Stimulated activated CD4-positive, alpha-beta T cell treated with anti-CD3 and anti-CD28 coated beads, Interleukin-4, amount 100 ng/mL, for 24 hours (primary cell): ENCODE results near the gene ASNSD1.
A peak's percentile ranks its signal among the peaks of the same experiment; 100 is the strongest.

Source experiments
- DNase-seq: peaks from one replicate; pipeline ENCODE4 v3.0.0-alpha.2; 2020

The ASNSD1 gene

DNA sequence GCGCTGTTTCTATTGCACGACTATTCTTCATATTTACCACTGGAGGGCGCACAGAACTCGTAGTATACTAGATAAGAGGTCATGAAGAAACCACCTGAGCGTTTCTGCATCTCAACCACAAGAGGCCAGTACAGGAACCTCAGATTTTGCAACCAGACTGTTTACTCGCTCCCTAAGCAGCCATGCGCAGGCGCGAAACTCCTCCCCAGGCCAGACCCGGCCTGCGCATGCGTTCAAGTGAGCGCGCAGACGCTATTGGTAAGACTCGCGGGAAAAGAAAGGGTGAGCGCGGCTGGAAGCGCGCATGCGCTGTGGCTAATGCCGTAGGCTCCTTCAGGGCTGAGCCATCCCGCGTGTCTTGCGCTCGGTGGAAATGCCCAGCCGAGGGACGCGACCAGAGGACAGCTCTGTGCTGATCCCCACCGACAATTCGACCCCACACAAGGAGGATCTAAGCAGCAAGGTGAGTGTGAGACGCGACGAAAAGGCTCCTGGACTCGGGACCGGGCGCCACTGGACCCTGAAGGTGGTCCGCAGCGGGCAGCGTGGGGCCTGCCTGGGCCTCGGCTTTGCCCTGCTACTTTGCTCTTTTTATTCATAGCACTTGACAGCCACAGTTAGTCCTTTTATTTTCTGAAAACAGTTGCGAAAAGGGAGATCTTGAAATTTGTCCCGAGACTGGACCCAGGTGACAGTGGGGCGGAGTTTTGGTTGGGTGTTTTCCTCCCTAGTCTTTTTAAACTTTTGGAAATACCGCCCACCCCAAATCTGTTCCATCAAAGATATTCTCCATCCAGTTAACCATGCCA is at the start of gene ASNSD1:
Gene ASNSD1 (plus strand): TSS at position 312 of the 809 bp plus-strand sequence. CDS start 4,674 bp downstream, outside the sequence.
- peak; percentile 99 for DNase-seq

DNA sequence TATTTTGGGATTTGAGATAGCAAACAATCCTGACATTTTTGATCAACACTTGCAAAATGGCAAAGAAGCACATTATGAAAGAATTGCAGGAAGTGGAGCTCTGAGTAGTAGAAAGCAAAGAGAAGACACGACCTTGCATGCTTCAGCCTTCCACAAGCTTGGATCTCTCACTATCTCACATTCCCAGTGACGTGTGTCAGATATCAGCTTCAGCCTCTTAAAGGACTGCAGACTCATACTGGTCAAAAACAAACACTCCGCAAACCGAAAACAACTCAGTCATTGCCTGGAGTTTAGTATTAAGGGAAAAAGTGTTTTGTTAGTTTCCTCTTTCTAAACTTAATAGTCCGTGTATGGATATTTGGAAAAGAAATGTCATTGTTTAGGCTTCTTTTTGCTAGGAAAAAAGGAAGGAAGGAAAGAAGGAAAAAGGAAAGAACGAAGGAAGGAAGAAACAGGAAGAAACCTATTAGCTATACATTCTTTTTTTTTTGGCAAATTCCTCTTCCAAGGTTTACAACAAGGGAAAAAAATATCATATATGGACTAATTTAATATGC is 48.1 kb upstream of the ASNSD1 start:
- DNase-seq, result no peak

DNA sequence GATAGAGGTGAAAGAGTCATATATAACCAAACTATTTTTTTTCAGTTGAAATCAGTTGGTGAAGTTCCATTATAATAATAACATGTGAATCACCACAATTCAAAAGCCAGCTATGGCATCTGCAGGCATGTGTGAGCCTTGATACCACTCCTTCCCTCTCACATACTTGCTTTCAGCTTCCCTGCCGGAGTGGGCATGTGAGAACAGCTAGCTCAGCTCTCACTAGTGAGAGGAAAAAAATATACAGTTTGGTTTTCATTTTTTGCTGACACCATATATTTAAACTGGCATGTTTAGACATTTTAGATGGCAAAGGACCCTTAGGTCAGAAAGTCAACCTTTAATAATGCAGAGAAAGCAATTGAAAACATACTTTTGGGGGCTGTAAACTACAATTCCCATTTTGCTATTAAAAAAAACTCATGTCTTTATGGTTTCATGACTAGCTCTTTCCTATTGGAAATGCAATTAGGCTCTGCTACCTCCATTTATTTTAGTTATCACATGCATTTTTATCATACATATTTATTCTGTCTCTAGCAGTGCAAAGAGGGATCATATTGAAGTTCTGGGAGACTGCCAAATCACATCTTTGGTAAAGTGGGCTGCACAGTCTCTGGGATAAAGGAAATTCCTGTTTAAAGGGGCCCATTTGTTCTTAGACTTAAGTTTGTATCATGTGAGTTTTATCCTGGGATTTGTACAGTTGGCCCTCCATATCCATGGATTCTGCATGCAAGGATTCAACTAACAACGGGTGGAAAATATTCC is 47.4 kb upstream of the ASNSD1 start:
- no peak for DNase-seq

DNA sequence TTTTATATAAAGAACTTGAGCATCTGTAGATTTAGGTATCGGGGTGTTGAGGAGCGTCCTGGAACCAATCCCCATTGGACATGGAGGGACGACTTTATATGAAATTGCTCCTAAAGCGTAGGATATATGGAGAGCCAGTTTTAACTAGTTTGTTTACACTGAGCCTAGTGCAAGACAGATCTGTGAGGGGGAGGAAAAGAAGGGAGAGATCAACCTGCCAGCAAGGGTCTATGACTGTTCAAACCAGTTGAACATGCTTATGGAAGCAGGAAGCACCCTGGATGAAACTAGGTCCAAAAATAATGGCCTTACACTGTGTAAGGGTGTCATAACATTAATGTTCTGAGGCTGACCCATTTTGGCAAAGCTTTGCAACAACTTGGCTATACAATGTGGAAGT is 46.7 kb upstream of the ASNSD1 start:
- DNase-seq, result no peak

DNA sequence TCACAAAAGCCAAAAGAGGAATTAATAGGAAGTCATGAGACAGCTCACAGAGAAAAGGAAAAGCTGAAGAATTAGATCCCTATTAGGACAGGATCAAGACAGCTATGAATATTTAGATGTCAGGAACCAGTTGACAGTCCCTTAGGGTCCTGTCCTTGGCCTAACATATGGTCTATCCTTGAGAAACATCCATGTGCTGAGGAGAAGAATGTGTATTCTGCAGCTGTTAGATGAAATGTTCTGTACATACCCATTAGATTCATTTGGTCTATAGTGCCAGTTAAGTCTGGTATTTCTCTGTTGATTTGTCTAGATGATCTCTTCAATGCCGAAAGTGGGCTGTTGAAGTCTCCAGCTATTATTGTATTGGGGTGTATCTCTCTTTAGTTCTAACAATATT is 43.1 kb upstream of the ASNSD1 start:
- DNase-seq, result no peak

DNA sequence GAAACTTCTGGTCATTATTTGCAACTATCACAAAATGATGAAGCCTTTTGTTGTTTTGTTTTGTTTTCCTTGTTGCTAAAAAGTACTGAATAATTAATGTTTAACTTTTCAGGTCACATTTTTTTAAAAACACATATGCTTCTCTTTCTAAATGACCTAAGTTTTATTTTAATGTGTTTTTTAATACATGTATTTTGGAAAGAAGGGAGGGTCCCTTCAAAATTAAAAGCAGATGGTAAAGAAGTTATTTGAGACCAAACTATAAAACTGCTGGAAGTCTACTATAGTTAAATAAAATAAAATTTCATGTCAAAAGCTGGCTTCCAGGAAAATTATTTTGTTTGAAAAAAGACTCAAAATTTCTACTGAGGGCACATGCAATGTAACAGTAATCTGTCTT is 39.5 kb upstream of the ASNSD1 start:
- no peak for DNase-seq

DNA sequence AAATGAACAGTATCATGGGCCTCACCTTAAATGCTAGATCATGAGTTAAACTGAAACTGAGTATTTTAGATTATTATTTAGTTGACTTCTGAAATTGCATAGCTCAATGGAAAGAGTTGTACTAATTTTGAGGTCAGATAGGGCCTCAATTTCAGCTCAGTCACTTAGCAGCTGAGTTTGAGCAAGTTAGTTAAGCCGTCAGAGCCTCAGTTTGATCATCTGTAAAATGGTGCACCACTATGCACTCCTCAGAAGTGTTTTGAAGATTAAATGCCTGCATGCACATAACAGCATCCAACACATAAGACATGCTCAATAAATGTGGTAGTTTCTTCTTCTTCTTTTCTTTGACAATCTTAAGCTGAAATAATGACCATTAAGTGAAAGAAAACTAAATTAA is 38.2 kb upstream of the ASNSD1 start:
- DNase-seq, result no peak

DNA sequence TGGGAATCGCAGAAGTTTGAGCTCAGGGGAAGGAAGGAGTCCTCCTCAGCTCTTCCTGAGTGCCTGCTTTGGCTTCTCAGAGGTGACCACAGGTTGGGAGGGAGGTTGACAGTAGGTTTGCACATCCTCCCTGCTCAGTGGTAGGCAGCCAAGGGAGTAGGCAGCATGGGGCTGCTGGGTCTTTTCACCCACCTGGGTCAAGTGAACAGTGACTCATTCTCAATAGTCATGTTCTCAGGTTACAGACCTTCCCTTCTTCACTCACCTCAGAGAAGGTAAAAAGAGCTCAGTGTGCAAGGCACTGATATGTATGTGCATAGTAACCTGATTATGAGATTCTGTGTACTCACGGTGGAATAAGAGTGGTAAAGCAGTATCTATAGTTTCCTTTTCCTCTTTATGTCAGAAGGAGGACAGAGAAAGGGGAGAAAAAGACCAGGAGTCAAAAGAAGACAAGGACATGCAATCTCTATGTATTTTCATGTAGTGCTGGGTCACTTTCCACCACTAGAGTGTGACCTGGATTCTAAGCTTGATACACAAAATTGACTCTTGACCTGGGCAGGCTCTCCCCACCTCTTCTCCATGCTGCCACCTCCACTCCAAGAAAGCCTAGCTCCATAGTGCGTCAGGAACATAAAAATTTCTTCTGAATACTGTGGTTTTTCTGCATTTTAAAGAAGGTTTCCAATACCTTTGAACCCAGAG is 36.5 kb upstream of the ASNSD1 start:
- no peak for DNase-seq

DNA sequence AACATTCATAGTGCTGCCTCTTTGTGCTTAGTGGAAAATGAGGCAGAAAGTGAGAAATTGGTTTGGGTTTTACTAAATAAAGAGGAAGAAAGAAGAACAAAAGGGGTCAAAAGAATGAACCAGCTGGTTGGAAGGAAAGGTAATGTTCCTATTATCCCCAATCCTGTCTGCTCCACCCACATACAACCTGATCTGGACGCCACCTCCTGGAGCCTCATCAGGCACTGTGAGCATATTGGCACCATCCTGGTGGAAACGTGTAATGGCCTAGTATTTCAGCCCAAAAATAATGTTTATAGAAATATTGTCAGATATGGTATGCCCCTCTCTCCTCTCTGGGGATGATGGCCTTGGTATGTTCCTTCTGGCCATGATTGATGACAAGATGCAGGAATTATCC is 35.6 kb upstream of the ASNSD1 start:
- DNase-seq, result no peak

DNA sequence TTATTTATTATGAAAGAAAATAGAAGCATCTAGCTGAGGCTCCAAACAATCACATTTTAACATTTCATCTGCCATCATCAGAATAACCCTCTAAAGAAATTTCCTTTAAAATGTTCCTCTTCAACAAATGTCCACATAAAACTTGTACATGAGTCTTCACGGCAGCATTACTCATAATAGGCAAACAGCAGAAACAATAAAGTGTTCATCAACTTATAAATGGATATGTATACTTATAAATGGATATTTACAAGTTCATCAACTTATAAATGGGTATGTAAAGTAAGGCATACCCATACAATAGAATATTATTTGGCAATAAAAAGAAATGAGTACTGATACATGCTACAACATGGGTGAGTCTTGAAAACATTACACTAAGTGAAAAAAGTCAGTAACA is 33.5 kb upstream of the ASNSD1 start:
- DNase-seq, result no peak

DNA sequence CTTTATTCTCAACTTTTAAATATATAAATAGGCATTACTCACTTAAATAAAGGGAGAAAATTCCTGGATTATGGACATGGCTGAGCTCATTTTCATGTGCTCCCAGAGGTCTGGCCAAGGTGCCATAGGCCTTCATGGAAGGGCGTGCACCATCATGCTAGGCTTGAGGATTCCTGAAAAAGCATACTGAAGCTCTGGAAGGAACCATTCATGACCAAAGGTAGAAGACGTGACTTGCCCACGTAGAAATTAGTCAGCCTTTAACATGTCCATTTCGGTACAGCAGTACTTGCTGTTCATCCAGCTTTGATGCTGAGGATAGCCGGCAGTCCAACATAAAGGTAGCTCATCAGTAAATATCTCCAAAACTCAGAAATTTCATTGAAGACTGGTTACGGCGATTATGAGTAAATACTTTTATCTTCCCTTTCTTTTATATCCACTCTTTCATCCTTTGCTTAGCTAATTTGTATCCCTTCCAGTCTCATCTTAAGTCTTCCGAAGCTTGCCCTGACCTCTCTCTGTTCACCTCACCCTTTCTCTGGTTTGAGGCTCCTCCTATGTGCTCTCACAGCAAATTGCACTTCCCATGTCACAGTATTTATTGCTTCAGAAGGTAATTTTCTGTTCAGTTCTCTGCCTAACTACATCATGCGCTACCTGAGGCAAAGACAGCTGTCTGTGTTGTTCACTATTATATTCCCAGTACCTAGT is 32.3 kb upstream of the ASNSD1 start:
- DNase-seq, result no peak

DNA sequence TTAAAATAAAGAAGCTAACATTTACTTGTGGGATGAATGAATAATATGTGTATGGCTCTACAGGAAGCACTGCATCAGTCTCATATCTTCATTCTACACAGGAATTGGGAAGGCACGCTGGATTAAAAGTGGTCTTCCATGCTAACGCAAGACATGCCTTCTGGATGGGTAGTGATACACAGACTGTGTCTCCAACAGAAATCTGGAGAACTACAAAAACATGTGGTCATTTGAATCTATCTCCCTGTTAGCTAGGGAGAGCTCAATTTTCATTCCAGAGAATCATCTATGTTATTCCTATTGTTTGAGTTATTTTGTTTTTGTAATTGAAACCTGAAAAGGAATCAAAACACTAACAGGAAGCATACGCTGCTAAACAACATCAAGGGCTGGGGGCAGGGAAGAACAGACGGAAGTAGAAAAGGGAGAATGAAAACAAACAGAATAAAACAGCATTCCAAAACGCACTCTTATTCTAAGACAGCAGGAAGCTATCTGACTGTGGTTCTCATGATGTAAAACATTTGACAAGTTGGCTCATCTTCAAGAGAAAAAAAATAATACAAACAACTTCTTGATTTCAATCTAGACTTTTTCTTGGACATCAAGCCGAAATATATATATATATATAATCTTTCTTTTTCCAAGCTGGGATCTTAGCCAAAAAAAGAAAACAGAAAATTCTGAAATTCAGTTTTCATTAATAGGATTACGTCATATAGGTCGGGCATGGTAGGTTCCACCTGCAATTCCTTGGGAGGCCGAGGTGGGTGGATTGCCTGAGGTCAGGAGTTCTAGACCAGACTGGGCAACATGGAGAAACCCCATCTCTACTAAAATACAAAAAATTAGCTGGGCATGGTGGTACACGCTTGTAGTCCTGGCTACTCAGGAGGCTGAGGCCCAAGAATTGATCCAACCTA is 31.5 kb upstream of the ASNSD1 start:
- DNase-seq, result no peak

DNA sequence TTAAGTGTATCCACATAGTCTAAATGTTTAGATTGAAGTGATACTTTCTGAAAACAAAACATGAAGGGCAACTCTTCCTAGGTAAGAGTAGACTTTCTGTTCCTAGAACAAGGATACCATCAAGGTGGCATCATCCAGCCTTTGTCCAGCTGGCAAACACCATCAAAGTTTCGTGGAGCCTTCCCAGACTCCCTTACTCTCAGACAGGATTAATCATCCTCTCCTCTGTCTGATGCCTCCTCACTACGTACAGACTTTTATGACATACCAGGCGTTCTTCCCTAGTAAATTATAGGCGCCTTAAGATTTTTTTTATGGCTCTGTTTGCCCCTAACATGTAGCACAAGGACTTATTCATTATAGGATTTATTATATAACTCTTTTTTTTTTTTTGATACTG is 29.4 kb upstream of the ASNSD1 start:
- DNase-seq, result no peak

DNA sequence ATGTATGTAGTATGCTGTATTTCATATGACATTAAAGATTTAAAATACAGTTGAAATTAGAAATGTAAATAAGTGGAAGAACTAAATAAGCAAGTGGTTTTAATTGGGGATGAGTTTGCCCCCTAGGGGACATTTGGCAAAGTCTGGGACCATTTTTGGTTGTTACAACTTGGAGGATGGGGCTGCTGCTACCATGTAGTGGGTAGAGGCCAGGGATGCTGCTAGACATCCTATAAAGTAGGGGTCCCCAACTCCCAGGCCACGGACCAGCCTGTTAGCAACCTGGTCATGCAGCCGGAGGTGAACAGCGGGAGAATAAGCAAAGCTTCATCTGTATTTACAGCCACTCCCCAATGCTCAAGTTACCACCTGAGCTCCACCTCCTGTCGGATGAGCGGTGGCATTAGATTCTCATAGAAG is 27.9 kb upstream of the ASNSD1 start:
- DNase-seq, result peak; percentile 11

DNA sequence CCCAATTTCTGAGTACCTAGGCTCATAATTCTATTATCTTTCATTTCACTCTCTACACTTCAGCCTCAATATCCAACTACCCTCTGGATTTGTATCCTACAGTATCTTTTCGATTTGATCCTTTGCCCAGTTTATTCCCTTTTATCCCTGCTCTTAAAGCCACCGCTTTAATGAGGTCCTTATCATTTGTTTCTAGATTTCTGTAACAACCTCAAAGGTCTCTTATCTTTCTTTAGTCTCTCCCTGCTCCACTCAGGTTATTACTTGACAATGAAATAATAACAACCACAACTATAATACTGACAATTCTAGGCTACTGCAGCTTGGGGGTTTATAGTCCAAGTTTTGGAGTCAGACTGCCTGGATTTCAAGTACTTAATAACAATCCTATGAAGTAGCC is 25.9 kb upstream of the ASNSD1 start:
- DNase-seq, result no peak

DNA sequence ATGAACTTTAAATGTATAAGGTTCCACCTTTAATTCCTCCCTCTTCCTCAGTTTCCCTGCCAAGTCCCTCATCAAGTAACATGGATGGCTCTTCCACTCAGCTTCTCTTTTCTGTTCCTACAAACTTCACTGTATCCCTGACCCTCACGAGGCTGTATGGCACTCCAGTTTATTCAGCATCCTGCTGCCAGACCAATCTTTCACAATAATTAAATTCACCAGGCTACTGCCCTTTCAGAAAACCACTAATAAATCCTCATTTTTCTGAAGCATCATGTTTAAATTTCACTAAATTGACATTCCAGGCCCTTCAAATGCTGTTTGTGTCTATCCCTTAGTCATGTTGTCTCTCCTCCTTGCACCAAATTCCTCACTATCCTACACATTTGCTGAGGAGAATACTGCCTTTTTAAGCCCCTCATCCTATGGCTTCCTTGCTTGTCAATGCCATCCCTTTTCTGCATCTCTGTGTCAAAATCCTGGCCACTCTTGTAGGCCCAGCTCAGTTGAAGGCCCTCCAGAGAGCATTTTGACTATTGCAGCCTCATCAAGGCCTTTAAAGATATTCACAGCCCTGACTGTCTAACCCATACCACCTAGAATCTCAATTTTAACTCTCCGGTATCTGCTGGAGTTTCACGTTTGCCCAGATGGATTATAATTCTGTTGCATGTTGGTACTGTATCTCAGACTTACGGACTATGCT is 22.8 kb upstream of the ASNSD1 start:
- no peak for DNase-seq

DNA sequence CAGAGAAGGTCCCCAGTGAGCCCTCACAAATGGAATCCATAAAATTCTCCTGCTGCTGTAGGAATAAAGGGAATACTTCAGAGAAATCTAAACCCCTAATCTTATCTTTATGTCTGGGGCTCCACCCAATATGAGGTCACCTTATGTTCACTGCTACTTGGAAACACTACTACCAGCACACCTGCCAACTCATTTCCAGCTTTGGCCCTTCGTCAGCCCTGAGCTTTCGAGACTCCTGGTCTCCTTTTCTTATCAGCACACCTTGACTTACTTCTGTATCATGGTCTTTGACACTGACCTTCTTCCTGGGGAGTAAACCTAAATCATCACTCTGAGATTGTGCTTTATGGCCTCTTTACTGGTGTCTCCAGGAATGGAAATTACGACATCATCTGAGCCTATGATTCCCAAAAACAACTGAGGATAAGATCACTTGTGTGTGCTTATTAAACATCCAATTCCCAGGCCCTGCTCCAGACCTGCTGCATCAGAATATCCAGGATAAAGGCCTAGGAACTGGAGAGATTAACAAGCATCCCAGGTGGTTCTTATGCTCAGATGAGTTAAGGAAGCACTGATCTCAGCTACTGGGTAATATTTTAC is 22.2 kb upstream of the ASNSD1 start:
- no peak for DNase-seq

DNA sequence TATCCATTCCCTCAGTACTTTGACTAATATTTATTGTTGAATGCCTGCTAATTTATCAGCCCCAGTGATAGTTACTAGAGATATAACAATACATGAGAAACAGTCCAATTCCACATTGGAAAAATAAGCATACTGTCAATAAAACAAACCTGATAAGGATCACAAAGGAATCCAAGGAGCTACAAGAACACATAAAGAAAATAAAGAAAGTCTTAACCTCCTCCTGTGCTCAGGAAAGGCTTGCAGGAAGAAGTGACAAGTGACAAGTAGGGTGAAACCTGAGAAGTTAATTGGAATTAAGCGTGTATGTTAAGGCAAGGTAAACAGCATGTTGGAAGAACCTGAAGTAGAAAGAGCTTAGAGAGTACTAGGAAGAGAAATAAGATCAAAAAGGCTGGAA is 20.3 kb upstream of the ASNSD1 start:
- DNase-seq, result no peak

DNA sequence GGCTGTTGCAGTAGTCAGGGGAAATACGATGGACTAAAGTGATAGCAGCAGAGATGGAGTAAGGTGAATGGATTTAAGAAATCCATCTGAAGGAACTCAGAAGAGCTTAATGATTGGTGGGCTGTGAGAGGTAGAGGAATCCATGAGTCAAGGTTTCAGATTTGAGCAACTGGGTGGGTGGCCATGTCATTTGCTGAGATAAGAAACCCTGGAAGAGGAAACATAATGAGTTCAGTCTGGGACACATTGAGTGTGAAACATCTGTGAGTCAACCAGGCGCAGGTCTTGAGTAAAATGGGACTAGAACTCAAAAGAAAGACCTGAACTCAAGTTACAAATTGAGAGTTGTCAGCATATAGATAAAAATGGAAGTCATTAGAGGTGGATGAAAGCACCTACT is 19.7 kb upstream of the ASNSD1 start:
- DNase-seq, result peak; percentile 61

DNA sequence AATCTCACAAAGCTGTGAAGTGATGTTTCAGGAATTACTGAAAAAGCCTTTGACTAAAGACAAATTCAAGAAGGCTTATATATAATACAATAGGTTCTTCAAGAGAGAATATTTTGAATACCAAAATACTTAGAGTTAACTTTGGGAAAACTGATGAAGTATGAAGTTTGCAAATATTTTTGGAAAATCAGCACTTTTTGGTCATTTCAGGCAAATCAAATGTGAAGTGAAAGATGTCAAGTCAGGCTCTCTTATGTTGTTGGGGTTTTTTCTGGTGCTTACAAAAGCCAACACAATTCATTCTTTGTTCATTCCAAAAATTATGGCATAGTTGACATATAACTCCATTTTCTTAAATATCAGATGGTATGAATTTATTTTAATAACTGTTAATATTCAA is 14.7 kb upstream of the ASNSD1 start:
- DNase-seq, result no peak
